HepG2 (cell line): ENCODE results near the gene HSP90AB1. TPM values are rescaled to one million over a fixed set of nuclear protein-coding genes. Genes with fewer than 3 reads are reported as not detected.

ENCODE experiments used
- CHD2 ChIP-seq: IDR thresholded peaks from 2 replicates; pipeline ENCODE4 v1.6.1; 2011; ENCODE audit warnings: low read depth, low read length, improper control_type of control experiment
- CREB1 ChIP-seq, 2 experiments: fragments of 450-650 bp in 1 of 2; IDR thresholded peaks; 2 replicates each; pipeline ENCODE4 v1.6.1; 2016 to 2017; ENCODE audit warnings: control low read depth in 1 of 2, mild to moderate bottlenecking in 1 of 2, missing compliant biosample characterization in 1 of 2, missing genetic modification characterization in 1 of 2
- ERF ChIP-seq: IDR thresholded peaks from 2 replicates; pipeline ENCODE4 v1.6.1; 2018; ENCODE audit warnings: missing biosample characterization, missing genetic modification reagents
- FOXM1 ChIP-seq: sonication (generic); formaldehyde crosslinking; IDR thresholded peaks from 2 replicates; pipeline ENCODE4 v1.5.0; 2020; ENCODE audit warnings: missing genetic modification reagents
- GABPA ChIP-seq, 2 experiments: IDR thresholded peaks; 2 replicates each; pipeline ENCODE4 v1.6.1; 2011 to 2016; ENCODE audit warnings: low read depth in 2 of 2, low read length in 1 of 2, missing biosample characterization in 1 of 2, missing genetic modification characterization in 1 of 2
- GFI1 ChIP-seq: sonication (generic); formaldehyde crosslinking; IDR thresholded peaks from 2 replicates; pipeline ENCODE4 v1.5.0; 2020; ENCODE audit warnings: missing genetic modification reagents, mild to moderate bottlenecking, borderline replicate concordance
- NBN ChIP-seq: fragments of 450-650 bp; conservative IDR thresholded peaks from 2 replicates; pipeline ENCODE4 v1.6.1; 2017
- NCOA5 ChIP-seq: sonication (generic); formaldehyde crosslinking; IDR thresholded peaks from 2 replicates; pipeline ENCODE4 v1.4.0; 2020; ENCODE audit warnings: missing genetic modification reagents
- RAD51 ChIP-seq: fragments of 450-650 bp; IDR thresholded peaks from 2 replicates; pipeline ENCODE4 v1.6.1; 2016; ENCODE audit warnings: borderline replicate concordance
- RXRA ChIP-seq: sonication (generic); formaldehyde crosslinking; IDR thresholded peaks from 2 replicates; pipeline ENCODE4 v1.5.1; 2020; ENCODE audit warnings: missing genetic modification reagents
- SMARCC2 ChIP-seq: fragments of 450-650 bp; IDR thresholded peaks from 2 replicates; pipeline ENCODE4 v1.6.1; 2017; ENCODE audit warnings: antibody characterized with exemption, mild to moderate bottlenecking
- SP4 ChIP-seq: sonication (generic); formaldehyde crosslinking; IDR thresholded peaks from 2 replicates; pipeline ENCODE4 v1.8.1; 2023; ENCODE audit warnings: mild to moderate bottlenecking, missing genetic modification reagents
- TARDBP ChIP-seq: sonication (generic); formaldehyde crosslinking; IDR thresholded peaks from 2 replicates; pipeline ENCODE4 v1.8.0; 2022; ENCODE audit warnings: mild to moderate bottlenecking, missing genetic modification reagents
- ZC3H13 ChIP-seq: sonication (generic); formaldehyde crosslinking; IDR thresholded peaks from 2 replicates; pipeline ENCODE4 v1.8.1; 2023; ENCODE audit warnings: mild to moderate bottlenecking, missing genetic modification reagents, moderate library complexity
- ZNF207 ChIP-seq: fragments of 450-650 bp; IDR thresholded peaks from 2 replicates; pipeline ENCODE4 v1.6.1; 2016; ENCODE audit warnings: antibody characterized with exemption, borderline replicate concordance
- ZNF337 ChIP-seq: sonication (generic); formaldehyde crosslinking; IDR thresholded peaks from 2 replicates; pipeline ENCODE4 v1.5.1; 2020; ENCODE audit warnings: missing genetic modification reagents, low read depth, mild to moderate bottlenecking, borderline replicate concordance
- ZNF441 ChIP-seq: sonication (generic); formaldehyde crosslinking; IDR thresholded peaks from 2 replicates; pipeline ENCODE4 v1.7.0; 2021; ENCODE audit warnings: missing genetic modification reagents, borderline replicate concordance
- ZSCAN22 ChIP-seq: sonication (generic); formaldehyde crosslinking; IDR thresholded peaks from 2 replicates; pipeline ENCODE4 v1.4.0; 2020; ENCODE audit warnings: mild to moderate bottlenecking, missing genetic modification reagents
- ZSCAN29 ChIP-seq: sonication (generic); formaldehyde crosslinking; conservative IDR thresholded peaks from 2 replicates; pipeline ENCODE4 v1.4.0; 2020; ENCODE audit warnings: mild to moderate bottlenecking, missing genetic modification reagents
- polyA plus RNA-seq, 8 experiments: library from polyadenylated mRNA; depleted of rRNA in 3 of 8; stranded (reverse) in 7 of 8; unstranded in 1 of 8; fragments of >200 nt; fragmentation: Illumina TruSeq in 4 of 8; extraction: Trizol in 4 of 8; gene quantifications; 2 replicates each; pipeline versions ENCODE4 v1.2.1 to v1.2.3, GENCODE V29; 2011 to 2016; ENCODE audit warnings: low read depth in 4 of 8, missing spikeins in 1 of 8, mixed read lengths in 1 of 8; ENCODE audit not compliant: insufficient read depth in 1 of 8
- total RNA-seq, 5 experiments: library from RNA; depleted of rRNA; stranded (reverse); fragments of >200 nt; fragmentation: Illumina TruSeq; extraction: Trizol; gene quantifications; 2 replicates each; pipeline ENCODE4 v1.2.3, GENCODE V29; 2016; ENCODE audit warnings: low read depth in 1 of 5
- TF ChIP-seq, protein P1 (sequence below): sonication (generic); formaldehyde crosslinking; IDR thresholded peaks from 2 replicates; pipeline ENCODE4 v1.8.0; 2022; ENCODE audit warnings: missing genetic modification reagents, low read depth, mild to moderate bottlenecking, borderline replicate concordance
- TF ChIP-seq, protein P2 (sequence below): sonication (generic); formaldehyde crosslinking; IDR thresholded peaks from 2 replicates; pipeline ENCODE4 v1.5.1; 2020; ENCODE audit warnings: missing genetic modification reagents, mild to moderate bottlenecking, borderline replicate concordance
- TF ChIP-seq, protein P3 (sequence below): sonication (generic); formaldehyde crosslinking; IDR thresholded peaks from 2 replicates; pipeline ENCODE4 v1.4.0; 2020; ENCODE audit warnings: missing genetic modification reagents
- TF ChIP-seq, protein P4 (sequence below): sonication (generic); formaldehyde crosslinking; IDR thresholded peaks from 2 replicates; pipeline ENCODE4 v1.8.1; 2023; ENCODE audit warnings: missing genetic modification reagents, inconsistent platforms, borderline replicate concordance
- TF ChIP-seq, protein P5 (sequence below): sonication (generic); formaldehyde crosslinking; IDR thresholded peaks from 2 replicates; pipeline ENCODE4 v1.4.0; 2020; ENCODE audit warnings: missing genetic modification reagents, borderline replicate concordance

HSP90AB1 gene
- total and polyA plus RNA-seq, 2 of the 13 experiments (the other 11 are each of a cell fraction or from before 2014, with no cell fraction given) = 1,325 to 1,472 TPM

DNA sequence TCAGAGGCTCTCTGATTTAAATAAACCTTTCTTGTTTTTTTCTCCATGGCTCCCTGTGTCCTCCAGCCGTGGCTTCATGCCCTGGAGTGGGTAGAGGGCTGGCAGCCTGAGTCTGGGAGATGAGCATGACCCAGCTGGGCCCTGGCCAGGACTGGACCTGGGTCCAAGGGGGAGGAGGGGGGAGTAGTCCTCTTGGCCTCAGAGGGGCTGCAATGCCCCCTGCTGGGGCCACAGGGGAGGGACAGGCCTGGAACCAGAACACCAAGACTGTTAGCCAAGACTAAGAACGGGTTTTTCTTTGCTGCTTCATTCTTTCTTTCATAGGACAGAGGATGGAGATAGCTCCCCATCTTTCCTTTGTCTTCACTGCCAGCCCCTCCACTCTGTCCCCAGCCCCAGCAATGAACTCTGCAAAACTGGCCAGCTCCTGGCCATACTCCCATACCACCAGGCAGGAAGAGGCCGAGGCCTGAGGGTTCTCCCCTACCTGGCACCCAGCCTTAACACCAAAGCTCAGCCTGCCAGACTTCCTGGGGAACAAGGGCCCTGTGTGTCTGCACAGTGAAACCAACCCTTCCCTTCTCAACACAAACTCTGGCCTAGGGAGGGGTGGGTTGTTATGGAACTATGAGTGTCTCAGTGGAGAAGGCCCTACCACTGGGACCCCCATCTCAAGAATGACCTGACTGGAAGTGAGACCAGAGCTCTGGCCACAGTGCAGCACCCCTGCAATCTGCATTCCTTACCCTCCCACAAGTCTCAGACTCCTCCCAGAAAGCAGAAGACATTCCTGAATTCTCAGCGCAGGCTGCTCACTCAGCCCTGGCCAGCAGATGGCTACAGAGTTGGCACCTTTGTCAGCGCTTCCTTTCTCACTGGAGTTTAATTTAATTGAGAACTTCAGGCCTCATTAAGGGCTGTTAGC lies 12.5 kb upstream of the HSP90AB1 start (continued):
- TF ChIP-seq CREB1 (IDR thresholded peaks at IDR 0.05) (no peak), CREB1 (CRISPR knock-in tag; IDR thresholded peaks at IDR 0.05) (no peak), ERF (CRISPR knock-in tag) (peak; percentile 81), RXRA (CRISPR knock-in tag) (peak; percentile 42; the same call in 1 of the 2 replicates), SMARCC2 (no peak), TARDBP (CRISPR knock-in tag) (peak; percentile 48; the same call in 1 of the 2 replicates), RAD51 (no peak), NCOA5 (CRISPR knock-in tag) (no peak), FOXM1 (no peak), ZNF337 (no peak), ZC3H13 (CRISPR knock-in tag) (no peak), GFI1 (CRISPR knock-in tag) (no peak), CHD2 (peak; percentile 14; the same call in 1 of the 2 replicates), SP4 (CRISPR knock-in tag) (no peak), ZNF207 (no peak), ZSCAN22 (CRISPR knock-in tag) (no peak), ZSCAN29 (CRISPR knock-in tag) (no peak), GABPA (IDR thresholded peaks at IDR 0.05; ENCODE audit: low read depth, low read length) (no peak), GABPA (CRISPR knock-in tag; IDR thresholded peaks at IDR 0.05; ENCODE audit: low read depth) (no peak), NBN (no peak), ZNF441 (CRISPR knock-in tag) (no peak; the same call in 1 of the 2 replicates)
- TF ChIP-seq, protein P1, sequence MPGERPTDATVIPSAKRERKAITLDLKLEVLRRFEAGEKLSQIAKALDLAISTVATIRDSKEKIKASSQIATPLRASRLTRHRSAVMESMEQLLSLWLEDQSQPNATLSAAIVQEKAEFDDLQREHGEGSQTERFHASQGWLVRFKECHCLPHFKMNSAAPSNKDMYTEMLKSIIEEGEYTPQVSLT (CRISPR knock-in tag) = no peak
- TF ChIP-seq, protein P2, sequence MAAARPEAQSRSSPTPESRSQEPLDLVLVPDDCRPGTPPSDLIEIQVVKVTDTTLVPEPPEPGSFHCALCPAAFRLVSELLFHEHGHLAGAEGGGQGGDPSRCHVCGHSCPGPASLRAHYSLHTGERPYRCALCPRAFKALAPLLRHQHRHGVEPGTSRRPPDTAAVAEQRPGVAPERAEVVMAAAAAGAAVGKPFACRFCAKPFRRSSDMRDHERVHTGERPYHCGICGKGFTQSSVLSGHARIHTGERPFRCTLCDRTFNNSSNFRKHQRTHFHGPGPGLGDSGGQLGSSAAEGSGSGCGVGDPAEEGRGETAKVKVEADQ (CRISPR knock-in tag) = no peak
- TF ChIP-seq, protein P3, sequence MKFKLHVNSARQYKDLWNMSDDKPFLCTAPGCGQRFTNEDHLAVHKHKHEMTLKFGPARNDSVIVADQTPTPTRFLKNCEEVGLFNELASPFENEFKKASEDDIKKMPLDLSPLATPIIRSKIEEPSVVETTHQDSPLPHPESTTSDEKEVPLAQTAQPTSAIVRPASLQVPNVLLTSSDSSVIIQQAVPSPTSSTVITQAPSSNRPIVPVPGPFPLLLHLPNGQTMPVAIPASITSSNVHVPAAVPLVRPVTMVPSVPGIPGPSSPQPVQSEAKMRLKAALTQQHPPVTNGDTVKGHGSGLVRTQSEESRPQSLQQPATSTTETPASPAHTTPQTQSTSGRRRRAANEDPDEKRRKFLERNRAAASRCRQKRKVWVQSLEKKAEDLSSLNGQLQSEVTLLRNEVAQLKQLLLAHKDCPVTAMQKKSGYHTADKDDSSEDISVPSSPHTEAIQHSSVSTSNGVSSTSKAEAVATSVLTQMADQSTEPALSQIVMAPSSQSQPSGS (CRISPR knock-in tag) = peak; percentile 59; the same call in 1 of the 2 replicates
- TF ChIP-seq, protein P4, sequence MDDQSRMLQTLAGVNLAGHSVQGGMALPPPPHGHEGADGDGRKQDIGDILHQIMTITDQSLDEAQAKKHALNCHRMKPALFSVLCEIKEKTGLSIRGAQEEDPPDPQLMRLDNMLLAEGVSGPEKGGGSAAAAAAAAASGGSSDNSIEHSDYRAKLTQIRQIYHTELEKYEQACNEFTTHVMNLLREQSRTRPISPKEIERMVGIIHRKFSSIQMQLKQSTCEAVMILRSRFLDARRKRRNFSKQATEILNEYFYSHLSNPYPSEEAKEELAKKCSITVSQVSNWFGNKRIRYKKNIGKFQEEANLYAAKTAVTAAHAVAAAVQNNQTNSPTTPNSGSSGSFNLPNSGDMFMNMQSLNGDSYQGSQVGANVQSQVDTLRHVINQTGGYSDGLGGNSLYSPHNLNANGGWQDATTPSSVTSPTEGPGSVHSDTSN (CRISPR knock-in tag) = no peak
- TF ChIP-seq, protein P5, sequence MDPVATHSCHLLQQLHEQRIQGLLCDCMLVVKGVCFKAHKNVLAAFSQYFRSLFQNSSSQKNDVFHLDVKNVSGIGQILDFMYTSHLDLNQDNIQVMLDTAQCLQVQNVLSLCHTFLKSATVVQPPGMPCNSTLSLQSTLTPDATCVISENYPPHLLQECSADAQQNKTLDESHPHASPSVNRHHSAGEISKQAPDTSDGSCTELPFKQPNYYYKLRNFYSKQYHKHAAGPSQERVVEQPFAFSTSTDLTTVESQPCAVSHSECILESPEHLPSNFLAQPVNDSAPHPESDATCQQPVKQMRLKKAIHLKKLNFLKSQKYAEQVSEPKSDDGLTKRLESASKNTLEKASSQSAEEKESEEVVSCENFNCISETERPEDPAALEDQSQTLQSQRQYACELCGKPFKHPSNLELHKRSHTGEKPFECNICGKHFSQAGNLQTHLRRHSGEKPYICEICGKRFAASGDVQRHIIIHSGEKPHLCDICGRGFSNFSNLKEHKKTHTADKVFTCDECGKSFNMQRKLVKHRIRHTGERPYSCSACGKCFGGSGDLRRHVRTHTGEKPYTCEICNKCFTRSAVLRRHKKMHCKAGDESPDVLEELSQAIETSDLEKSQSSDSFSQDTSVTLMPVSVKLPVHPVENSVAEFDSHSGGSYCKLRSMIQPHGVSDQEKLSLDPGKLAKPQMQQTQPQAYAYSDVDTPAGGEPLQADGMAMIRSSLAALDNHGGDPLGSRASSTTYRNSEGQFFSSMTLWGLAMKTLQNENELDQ = no peak
